GM21515 (cell line): Measurements from ENCODE around the gene MYMX.
A peak's percentile ranks its signal among the peaks of the same experiment; 100 is the strongest.
"Not testable (repeated sequence)": the region's sequence is repeated elsewhere in the genome, so short reads cannot be mapped to it uniquely, and the experiment has no call there.

Source experiments
- ATAC-seq: cut with Tn5 transposase; IDR thresholded peaks from one replicate; pipeline ENCODE4 v1.9.1; 2021; ENCODE audit not compliant: unreplicated experiment

Gene MYMX

DNA sequence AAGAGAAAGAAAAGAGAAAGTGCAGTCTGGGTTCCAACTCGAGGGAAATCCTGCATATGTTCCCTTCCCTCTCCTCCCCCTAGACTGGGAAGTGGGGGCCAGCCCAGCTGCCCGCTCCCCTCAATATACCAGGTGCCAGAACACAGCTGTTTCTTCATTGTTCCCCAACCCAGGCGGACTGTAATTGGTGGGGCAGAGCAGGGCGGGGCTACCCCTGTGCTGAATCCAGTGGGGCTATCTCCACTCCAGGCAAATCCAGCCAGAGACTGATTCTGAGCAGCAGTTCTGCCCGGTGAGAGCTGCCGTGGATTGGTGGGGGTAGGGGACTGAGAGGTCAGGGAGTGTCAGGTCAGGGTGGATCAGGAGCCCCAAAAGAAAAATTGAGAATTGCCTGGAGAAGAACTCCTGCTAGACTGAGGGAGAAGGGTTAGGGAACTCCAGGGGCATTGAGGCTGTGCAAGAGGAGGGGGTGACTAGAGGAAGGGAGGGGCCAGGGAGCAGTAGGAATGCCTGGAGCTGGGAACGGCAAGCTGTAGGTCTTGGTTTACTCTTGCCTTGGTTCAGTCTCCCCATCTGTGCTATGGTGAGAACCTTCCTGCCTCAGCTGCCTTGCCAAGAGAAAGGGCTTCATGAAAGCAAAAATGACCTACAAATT, at the start of gene MYMX:
Gene MYMX, plus strand, starts transcription at position 250 of the 655 bp plus-strand sequence. CDS start 546 bp downstream, outside the sequence.
- no peak for ATAC-seq

GRCh38 chr6:44167567-44167966, 49.2 kb upstream of the MYMX start:
- no peak for ATAC-seq

GRCh38 chr6:44169154-44169553, 47.6 kb upstream of the MYMX start:
- ATAC-seq = no peak

GRCh38 chr6:44169886-44170570, 46.7 kb upstream of the MYMX start:
- no peak for ATAC-seq

DNA sequence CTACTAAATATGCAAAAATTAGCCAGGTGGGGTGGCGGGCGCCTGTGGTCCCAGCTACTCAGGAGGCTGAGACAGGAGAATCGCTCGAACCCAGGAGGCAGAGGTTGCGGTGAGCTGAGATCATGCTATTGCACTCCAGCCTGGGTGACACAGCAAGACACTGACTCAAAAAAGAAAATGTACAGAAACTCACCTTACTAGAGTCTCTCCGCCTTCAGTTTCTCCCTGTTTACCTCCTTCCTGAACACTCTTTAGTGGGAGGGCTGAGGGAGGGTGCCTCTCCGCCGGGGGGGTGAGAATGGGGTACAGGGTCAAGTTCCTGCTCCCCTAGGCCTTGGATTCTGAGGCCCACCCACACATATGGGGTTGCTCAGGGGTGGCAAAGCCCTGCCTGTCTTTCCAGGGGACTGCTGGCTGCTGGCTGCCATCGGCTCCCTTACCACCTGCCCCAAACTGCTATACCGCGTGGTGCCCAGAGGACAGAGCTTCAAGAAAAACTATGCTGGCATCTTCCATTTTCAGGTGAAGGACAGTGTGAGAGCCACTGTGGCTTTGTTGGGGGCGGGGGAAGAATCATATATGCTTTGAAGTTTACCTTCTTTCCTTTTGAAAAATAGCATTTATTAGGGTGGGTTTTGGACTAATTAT, 44.7 kb upstream of the MYMX start:
- no peak for ATAC-seq

DNA sequence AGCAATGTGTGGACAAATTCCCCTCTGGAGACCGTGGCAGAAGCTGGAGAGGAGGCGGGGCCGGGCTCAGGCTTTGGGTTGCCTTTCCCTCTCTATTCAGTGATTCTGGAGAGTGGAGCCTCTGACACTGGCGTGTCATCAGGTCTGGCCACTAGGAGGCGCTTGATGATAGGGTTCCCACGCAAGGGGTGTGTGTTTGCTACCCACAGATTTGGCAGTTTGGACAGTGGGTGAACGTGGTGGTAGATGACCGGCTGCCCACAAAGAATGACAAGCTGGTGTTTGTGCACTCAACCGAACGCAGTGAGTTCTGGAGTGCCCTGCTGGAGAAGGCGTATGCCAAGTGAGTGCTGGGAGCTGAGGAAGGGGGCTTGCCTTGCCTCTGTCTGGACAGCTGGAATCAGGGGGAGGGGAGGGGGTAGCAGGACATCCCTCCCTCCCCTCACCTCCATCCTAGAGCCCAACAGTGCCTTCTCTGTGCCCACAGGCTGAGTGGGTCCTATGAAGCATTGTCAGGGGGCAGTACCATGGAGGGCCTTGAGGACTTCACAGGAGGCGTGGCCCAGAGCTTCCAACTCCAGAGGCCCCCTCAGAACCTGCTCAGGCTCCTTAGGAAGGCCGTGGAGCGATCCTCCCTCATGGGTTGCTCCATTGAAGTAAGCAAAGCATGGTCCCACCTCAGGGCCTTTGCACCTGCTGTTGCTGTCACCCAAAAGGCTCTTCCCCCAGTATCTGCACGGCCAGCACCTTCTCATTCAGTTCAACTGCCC, 43.8 kb upstream of the MYMX start:
- ATAC-seq = peak; percentile 54

DNA sequence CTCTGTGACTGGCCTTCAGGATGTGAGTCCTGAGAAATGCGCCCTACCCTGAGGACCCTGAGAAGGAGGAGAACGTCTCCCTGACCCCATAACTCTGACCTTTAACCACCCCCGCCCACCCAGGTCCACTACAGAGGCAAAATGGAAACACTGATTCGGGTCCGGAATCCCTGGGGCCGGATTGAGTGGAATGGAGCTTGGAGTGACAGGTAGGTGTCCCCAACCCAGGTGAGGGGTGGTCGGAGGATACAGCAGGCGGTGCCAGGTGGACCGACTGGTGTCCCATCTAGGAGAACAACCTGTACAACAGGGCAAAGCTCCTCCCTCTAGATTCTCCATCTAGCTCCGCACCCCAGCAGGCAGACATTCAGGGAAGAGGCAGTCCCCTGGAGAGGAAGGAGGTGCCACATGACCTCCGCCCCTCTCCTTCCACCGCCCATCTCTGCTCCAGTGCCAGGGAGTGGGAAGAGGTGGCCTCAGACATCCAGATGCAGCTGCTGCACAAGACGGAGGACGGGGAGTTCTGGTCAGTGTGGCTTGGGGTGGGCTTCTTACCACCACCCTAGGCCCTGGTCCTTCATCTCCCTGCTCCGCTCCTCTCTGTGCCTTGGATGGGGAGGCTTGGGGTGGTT, 40.5 kb upstream of the MYMX start:
- ATAC-seq = no peak

- ATAC-seq = peak; percentile 40
These were observed 39.8 kb upstream of the MYMX start for GRCh38 chr6:44176762-44177509.

DNA sequence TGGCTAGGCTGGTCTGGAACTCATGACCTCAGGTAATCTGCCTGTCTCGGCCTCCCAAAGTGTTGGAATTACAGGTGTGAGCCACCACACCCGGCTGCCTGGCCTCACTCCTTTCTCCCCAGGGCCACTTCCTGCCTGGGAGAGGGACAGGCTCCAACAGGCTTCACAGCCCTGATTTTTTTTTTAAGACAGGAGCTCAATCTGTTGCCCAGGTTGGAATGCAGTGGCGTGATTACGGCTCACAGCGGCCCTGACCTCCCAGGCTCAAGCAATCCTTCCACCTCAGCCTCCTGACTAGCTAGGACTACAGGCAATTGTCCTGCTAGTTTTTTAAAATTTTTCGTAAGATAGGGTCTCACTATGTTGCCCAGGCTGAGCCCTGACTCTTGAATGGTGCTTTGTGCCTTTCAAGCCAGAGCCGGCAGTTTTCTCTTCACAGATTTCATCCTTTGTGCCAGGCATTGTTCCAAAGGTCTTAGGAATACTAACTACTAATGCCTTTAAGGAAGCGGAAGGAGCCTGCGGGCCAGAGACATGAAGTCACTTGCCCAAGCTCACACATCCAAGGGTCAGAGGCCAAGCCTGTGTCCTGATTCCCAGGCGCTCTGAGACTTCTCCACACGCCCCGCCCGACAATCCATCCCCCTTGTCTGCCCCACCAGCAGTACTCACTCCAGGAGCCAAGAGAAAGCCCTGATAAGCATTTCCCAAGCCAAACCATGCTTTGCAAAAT, 38.9 kb upstream of the MYMX start:
- no peak for ATAC-seq

DNA sequence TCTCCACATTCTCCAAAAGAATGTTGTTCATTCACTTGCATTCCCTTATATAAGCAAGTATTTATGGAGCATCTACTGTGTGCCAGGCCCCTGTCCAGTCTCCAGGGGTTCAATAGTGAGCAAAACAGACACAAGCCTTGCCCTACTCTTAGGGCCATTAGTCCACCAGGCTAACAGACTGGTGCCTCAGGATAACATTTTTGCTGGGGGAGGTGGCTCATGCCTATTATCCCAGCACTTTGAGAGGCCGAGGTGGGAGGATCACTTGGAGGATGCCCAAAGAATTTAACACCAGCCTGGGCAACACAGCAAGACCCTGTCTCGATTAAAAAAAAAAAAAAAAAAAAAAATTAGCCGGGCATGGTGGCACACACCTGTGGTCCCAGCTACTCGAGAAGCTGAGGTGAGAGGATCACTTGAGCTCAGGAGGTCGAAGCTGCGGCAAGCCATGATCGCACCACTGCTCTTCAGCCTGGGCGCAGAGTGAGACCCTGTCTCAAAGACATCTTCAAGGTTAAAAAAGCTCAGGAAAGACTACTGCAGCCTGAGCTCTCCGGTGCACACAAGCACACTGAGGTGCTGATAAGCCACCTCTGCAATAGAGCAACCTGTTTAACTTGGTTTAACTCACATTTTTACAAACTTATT, 38.2 kb upstream of the MYMX start:
- no peak for ATAC-seq

DNA sequence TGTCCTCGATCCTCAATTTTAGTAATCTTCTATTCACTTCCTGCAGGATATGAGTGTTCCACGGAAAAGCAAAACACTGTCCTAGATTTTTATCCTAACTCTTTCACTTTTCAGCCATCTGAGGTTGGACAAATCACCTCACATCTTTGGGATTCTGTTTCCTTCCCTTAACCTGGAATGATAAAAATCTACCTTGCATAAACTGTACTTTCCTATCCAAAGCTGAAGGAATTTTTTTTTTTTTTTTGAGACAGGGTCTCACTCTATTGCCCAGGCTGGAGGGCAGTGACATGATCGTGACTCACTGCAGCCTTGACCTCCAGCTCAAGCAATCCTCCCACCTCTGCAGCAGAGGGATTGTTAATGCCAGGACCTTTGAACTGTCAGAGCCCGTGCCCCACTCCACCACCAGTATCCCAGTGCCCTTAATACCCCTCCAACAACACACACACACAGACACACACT, 37.6 kb upstream of the MYMX start:
- ATAC-seq = no peak

GRCh38 chr6:44179648-44180047, 37.1 kb upstream of the MYMX start:
- ATAC-seq = no peak

DNA sequence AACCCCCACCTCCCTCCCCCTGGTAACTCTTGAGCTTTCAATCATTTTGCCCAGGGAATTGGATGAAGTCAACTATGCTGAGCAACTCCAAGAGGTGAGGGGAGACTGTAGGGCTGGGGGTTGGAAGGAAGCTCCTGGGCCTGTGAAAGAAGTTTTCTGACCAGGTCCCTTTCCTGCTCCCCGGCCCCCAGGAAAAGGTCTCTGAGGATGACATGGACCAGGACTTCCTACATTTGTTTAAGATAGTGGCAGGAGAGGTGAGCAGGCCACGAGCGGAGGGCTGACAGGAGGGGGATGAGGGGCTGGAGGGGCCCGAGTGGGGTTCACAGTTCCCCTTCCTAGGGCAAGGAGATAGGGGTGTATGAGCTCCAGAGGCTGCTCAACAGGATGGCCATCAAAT, 36.3 kb upstream of the MYMX start:
- ATAC-seq = no peak

DNA sequence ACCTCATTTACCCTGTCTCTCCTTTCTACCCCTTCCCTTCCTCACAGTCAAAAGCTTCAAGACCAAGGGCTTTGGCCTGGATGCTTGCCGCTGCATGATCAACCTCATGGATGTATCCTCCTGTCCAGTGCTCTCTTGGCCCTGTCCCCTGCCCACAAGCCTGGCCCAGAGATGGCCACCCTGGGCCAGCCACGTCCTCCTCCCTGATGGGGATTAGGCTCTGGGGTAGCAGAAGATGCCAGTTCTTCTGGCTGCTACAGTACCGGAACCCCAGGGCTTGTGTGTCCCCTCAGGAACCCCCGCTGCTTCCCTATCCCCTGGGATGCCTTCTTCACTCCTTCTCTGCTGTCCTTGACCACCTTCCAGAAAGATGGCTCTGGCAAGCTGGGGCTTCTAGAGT, 35.8 kb upstream of the MYMX start:
- no peak for ATAC-seq

DNA sequence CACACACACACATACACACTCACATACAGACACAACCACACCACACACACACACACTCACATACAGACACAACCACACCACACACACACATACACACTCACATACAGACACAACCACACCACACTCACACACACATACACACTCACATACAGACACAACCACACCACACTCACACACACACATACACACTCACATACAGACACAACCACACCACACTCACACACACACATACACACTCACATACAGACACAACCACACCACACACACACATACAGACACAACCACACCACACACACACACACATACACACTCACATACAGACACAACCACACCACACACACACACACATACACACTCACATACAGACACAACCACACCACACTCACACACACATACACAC, 34.9 kb upstream of the MYMX start:
- ATAC-seq = not testable (repeated sequence)

GRCh38 chr6:44182911-44183390, 33.8 kb upstream of the MYMX start:
- ATAC-seq = no peak

GRCh38 chr6:44183783-44184182, 32.9 kb upstream of the MYMX start:
- ATAC-seq = no peak

DNA sequence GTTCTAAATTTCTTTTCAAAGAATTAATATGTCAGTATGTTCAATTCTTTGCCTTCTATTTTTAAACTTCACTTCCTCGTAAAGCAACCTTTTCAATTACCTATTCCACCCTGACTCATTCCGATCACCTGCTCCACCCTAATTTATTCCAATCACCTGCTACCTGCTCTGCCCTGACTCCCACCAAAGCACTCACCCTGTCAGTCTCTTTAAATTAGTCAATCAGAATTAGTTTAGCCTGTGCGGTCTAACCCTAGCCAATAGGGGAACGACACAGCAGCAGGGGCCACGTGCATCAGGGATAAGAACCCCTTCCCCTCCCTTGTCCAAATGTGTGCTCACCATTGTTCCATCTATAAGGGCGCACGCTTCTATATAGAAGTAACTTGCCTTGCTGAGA, 31.4 kb upstream of the MYMX start:
- not testable (repeated sequence) for ATAC-seq
